ENCODE measurements around the gene ITPA. TPM values are rescaled to one million over a fixed set of nuclear protein-coding genes. Genes with fewer than 3 reads are reported as not detected.
A peak's percentile ranks its signal among the peaks of the same experiment; 100 is the strongest.

Gene ITPA
- total and polyA plus RNA-seq, 10 of the 15 experiments (the other 5 are each of a cell fraction or from before 2014, with no cell fraction given), result 5.5 to 124 (median 66.3) TPM

DNA sequence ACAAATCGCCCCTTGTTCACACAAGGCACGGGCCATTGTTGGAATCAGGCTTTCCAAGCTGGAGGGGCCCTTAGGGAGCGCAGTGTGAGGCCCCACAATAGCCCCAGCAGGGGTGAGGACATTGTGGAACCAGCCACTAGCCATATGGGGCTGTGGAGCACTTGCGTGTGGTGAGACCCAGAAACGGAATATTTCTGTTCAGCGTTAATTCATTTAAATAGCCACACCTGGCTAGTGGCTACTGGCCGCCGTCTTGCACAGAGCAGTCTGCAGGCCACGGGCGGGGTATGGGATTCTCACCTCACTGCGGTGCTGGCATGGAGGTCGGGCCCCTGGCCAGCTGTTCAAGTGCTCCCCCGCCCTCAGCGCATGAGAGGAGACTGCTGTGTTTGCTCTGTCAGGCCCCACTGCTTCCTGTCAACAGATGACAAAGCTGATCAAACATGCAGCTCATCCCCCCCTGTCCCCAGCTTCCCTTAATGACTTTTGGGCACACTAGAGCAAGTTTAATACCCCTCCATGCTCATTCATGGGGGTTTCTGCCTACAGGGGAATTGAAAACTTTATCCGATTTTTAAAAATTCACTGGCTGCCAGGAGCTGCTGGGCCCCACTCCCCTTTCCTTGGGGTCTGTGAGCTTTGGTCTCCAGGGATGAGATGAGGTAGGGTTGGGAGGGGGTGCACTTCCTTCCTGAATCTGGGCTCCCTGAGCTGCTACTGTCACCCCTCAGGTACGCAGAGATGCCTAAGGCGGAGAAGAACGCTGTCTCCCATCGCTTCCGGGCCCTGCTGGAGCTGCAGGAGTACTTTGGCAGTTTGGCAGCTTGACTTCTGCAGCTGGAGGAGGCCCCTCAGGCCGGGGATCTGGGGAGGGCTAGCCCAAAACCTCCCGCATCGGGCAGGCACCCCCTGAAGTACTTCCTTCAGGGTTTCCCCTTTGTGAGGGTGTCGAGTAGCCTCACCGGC lies 13.6 kb downstream of the ITPA start:
- no TSS peak for BruUV-seq (replicated peaks)
- DNase-seq (ENCODE audit: low read depth, low spot score) (no peak), ATAC-seq (peak; percentile 75), FAIRE-seq (peak; percentile 7)
- CTCF ChIA-PET, result interaction anchor here (1.2 kb wide), 1 partner anchor 488 kb away, joined by 3 read pairs; no protein-coding TSS in a partner anchor
- no peak overlapping the region for H3K4me3 ChIP-seq
- H3K9ac ChIP-seq (ENCODE audit: control insufficient read depth, insufficient read depth, low read length), result peak overlapping the region; percentile 44; the same call in 1 of the 2 replicates
- H2AFZ ChIP-seq (ENCODE audit: control insufficient read depth, low read depth, low read length), result no peak overlapping the region
- no peaks in the 10 kb centered on the region for H4K20me1 ChIP-seq (ENCODE audit: control insufficient read depth, insufficient read depth)
- RAD21 ChIA-PET (ENCODE audit: unreplicated experiment), result interaction anchor here (1.0 kb wide), 1 partner anchor 91 kb away, joined by 4 read pairs; no protein-coding TSS in a partner anchor
- SMC1A ChIA-PET (ENCODE audit: uncharacterized antibody, unreplicated experiment), result interaction anchor here (0.9 to 1.2 kb wide), 3 partner anchors 13 to 53 kb away, joined by 3 to 4 read pairs (median 3); no protein-coding TSS in a partner anchor
- 40% methylated on average over 25 of the region's 25 CpGs for WGBS (ENCODE audit: insufficient coverage, insufficient replicate concordance, low lambda C conversion rate, missing lambda C conversion rate)
- in situ Hi-C loops (cut with MboI) (no loop called here), intact Hi-C loops (cut with micrococcal nuclease; ENCODE audit: unreplicated experiment) (no loop called here)
- no peaks in the 10 kb centered on the region for H3K9me3 ChIP-seq (replicated peaks; ENCODE audit: control insufficient read depth, insufficient read depth, low read length)
- H3K36me3 ChIP-seq (ENCODE audit: control insufficient read depth in 2 of 2, insufficient read depth in 2 of 2, low read length in 1 of 2), result peaks cover 0 to 10% of the 10 kb centered on the region in 2 experiments; a peak in 2 of 4 replicates
- H3K27me3 ChIP-seq (replicated peaks in 1 of 2; ENCODE audit: control insufficient read depth in 2 of 2, insufficient read depth in 2 of 2, low read length in 1 of 2), result no peaks in the 10 kb centered on the region
- peaks cover 16% of the 10 kb centered on the region for H3K4me1 ChIP-seq (ENCODE audit: control insufficient read depth, insufficient read depth, low read length)
- H3K4me2 ChIP-seq (ENCODE audit: control insufficient read depth, insufficient read depth), result 0 out of 2 replicates have a peak overlapping the region, but pooled peaks have one; percentile 42
- H3K27ac ChIP-seq (ENCODE audit: control insufficient read depth, insufficient read depth), result peak overlapping the region; percentile 58; the same call in 1 of the 2 replicates
- H3K79me2 ChIP-seq (ENCODE audit: control insufficient read depth, insufficient read depth, low read length), result no peaks in the 10 kb centered on the region
- POLR2A ChIA-PET, result no interaction called here
- TF ChIP-seq HCFC1 (IDR thresholded peaks at IDR 0.05; ENCODE audit: low read length) (no peak), TCF12 (IDR thresholded peaks at IDR 0.05; ENCODE audit: low read depth, low read length) (peak; percentile 75; the same call in 1 of the 2 replicates), WRNIP1 (IDR thresholded peaks at IDR 0.05; ENCODE audit: borderline replicate concordance, low read depth, low read length) (no peak), GATAD2B (conservative IDR thresholded peaks at IDR 0.05; ENCODE audit: low read depth) (no peak), MTA3 (IDR thresholded peaks at IDR 0.05; ENCODE audit: borderline replicate concordance, low read length) (no peak), KAT2A (conservative IDR thresholded peaks at IDR 0.05; ENCODE audit: control insufficient read depth, low read depth, low read length) (no peak), ZBTB11 (CRISPR knock-in tag; IDR thresholded peaks at IDR 0.05) (no peak), NFIC (IDR thresholded peaks at IDR 0.05; ENCODE audit: low read depth, low read length) (no peak), RFX5 (IDR thresholded peaks at IDR 0.05; ENCODE audit: low read depth, low read length) (peak; percentile 96), MAX (IDR thresholded peaks at IDR 0.05; ENCODE audit: low read depth, low read length) (no peak), JUNB (IDR thresholded peaks at IDR 0.05) (no peak), NFYA (IDR thresholded peaks at IDR 0.05; ENCODE audit: borderline replicate concordance, low read depth, low read length) (no peak), CREB1 (IDR thresholded peaks at IDR 0.05; ENCODE audit: low read depth) (peak; percentile 88), SUPT20H (IDR thresholded peaks at IDR 0.05; ENCODE audit: borderline replicate concordance, control insufficient read depth, low read depth, low read length) (no peak)
- TF ChIP-seq, protein P1, sequence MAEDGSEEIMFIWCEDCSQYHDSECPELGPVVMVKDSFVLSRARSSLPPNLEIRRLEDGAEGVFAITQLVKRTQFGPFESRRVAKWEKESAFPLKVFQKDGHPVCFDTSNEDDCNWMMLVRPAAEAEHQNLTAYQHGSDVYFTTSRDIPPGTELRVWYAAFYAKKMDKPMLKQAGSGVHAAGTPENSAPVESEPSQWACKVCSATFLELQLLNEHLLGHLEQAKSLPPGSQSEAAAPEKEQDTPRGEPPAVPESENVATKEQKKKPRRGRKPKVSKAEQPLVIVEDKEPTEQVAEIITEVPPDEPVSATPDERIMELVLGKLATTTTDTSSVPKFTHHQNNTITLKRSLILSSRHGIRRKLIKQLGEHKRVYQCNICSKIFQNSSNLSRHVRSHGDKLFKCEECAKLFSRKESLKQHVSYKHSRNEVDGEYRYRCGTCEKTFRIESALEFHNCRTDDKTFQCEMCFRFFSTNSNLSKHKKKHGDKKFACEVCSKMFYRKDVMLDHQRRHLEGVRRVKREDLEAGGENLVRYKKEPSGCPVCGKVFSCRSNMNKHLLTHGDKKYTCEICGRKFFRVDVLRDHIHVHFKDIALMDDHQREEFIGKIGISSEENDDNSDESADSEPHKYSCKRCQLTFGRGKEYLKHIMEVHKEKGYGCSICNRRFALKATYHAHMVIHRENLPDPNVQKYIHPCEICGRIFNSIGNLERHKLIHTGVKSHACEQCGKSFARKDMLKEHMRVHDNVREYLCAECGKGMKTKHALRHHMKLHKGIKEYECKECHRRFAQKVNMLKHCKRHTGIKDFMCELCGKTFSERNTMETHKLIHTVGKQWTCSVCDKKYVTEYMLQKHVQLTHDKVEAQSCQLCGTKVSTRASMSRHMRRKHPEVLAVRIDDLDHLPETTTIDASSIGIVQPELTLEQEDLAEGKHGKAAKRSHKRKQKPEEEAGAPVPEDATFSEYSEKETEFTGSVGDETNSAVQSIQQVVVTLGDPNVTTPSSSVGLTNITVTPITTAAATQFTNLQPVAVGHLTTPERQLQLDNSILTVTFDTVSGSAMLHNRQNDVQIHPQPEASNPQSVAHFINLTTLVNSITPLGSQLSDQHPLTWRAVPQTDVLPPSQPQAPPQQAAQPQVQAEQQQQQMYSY (CRISPR knock-in tag; IDR thresholded peaks at IDR 0.05), result no peak
